OCI-LY3 (cell line): ENCODE results near the gene PRPF38A.

Source experiments
- CTCF ChIP-seq: fragments of 200-600, 300-600 bp; sonication (generic); IDR thresholded peaks from 2 replicates; pipeline ENCODE4 v1.5.1; 2014; ENCODE audit warnings: antibody characterized with exemption, low read length, low read depth
- EZH2phosphoT487 ChIP-seq: fragments of 200-600 bp; shearing (Covaris generic); IDR thresholded peaks from 2 replicates; pipeline ENCODE4 v1.6.1; 2018; ENCODE audit warnings: antibody characterized with exemption, mixed run types, low read depth

- TF ChIP-seq CTCF (no peak), EZH2phosphoT487 (no peak)
These were observed 48.4 kb upstream of the PRPF38A start for GRCh38 chr1:52355847-52356505.
